ENCODE data around the gene FREM2.

FREM2 gene

GRCh38 chr13:38898481-38898880 is 211.6 kb downstream of the FREM2 start:
- no peak for DNase-seq (ENCODE audit: low spot score)

GRCh38 chr13:38899571-38899970 is 212.7 kb downstream of the FREM2 start:
- DNase-seq (ENCODE audit: low spot score), result no peak

GRCh38 chr13:38900188-38900587 is 213.3 kb downstream of the FREM2 start:
- no peak for DNase-seq (ENCODE audit: low spot score)

GRCh38 chr13:38902551-38902950 is 215.7 kb downstream of the FREM2 start:
- DNase-seq (ENCODE audit: low spot score), result no peak

- no peak for DNase-seq (ENCODE audit: low spot score)
These were observed 218.2 kb downstream of the FREM2 start for GRCh38 chr13:38905081-38905480.

- DNase-seq (ENCODE audit: low spot score), result no peak
These were observed 219.0 kb downstream of the FREM2 start for GRCh38 chr13:38905861-38906260.

- DNase-seq (ENCODE audit: low spot score), result no peak
These were observed 221.7 kb downstream of the FREM2 start for GRCh38 chr13:38908574-38908973.

- no peak for DNase-seq (ENCODE audit: low spot score)
These were observed 227.2 kb downstream of the FREM2 start for GRCh38 chr13:38914070-38914469.

GRCh38 chr13:38921081-38921480 is 234.2 kb downstream of the FREM2 start:
- no peak for DNase-seq (ENCODE audit: low spot score)

- DNase-seq (ENCODE audit: low spot score), result no peak
These were observed 235.3 kb downstream of the FREM2 start for GRCh38 chr13:38922170-38922569.

- DNase-seq (ENCODE audit: low spot score), result no peak
These were observed 246.9 kb downstream of the FREM2 start for GRCh38 chr13:38933786-38934185.

Data from putamen (tissue), 1 donor.